ENCODE data around the gene CDYL2.

GRCh38 chr16:80759419-80760162 is 44.8 kb downstream of the CDYL2 start:
- TF ChIP-seq, protein P1, sequence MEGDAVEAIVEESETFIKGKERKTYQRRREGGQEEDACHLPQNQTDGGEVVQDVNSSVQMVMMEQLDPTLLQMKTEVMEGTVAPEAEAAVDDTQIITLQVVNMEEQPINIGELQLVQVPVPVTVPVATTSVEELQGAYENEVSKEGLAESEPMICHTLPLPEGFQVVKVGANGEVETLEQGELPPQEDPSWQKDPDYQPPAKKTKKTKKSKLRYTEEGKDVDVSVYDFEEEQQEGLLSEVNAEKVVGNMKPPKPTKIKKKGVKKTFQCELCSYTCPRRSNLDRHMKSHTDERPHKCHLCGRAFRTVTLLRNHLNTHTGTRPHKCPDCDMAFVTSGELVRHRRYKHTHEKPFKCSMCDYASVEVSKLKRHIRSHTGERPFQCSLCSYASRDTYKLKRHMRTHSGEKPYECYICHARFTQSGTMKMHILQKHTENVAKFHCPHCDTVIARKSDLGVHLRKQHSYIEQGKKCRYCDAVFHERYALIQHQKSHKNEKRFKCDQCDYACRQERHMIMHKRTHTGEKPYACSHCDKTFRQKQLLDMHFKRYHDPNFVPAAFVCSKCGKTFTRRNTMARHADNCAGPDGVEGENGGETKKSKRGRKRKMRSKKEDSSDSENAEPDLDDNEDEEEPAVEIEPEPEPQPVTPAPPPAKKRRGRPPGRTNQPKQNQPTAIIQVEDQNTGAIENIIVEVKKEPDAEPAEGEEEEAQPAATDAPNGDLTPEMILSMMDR (IDR thresholded peaks at IDR 0.05): no peak
- TF ChIP-seq POLR2A (IDR thresholded peaks at IDR 0.05): no peak

All from body of pancreas (tissue), 4 donors.